ENCODE data around the gene DHRSX.

DHRSX gene

DNA sequence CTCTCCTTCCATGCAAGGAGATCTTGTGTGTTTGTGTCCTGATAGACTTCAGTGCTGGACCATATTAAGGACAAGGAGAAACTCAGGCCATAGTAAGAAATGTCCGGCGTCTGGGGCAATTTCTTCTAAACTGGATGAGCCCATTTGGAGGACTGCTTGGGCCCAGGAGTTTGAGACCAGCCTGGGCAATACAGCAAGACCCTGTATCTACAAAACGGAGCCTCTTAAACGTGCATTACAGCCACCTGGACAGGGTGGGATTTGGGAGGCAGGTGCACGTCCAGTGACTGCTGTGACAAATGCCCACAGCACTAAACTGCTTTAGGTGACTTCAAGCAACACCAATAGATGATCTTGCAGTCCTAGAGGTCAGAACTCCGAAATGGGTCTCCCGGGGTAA, 311.9 kb downstream of the DHRSX start:
- TF ChIP-seq, protein P1, sequence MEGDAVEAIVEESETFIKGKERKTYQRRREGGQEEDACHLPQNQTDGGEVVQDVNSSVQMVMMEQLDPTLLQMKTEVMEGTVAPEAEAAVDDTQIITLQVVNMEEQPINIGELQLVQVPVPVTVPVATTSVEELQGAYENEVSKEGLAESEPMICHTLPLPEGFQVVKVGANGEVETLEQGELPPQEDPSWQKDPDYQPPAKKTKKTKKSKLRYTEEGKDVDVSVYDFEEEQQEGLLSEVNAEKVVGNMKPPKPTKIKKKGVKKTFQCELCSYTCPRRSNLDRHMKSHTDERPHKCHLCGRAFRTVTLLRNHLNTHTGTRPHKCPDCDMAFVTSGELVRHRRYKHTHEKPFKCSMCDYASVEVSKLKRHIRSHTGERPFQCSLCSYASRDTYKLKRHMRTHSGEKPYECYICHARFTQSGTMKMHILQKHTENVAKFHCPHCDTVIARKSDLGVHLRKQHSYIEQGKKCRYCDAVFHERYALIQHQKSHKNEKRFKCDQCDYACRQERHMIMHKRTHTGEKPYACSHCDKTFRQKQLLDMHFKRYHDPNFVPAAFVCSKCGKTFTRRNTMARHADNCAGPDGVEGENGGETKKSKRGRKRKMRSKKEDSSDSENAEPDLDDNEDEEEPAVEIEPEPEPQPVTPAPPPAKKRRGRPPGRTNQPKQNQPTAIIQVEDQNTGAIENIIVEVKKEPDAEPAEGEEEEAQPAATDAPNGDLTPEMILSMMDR (IDR thresholded peaks at IDR 0.05; ENCODE audit: control extremely low read depth, extremely low read depth, low read depth, missing control alignments) = no peak
- no peak for DNase-seq (ENCODE audit: extremely low spot score)
- CTCF ChIA-PET = no interaction called here
- POLR2A ChIA-PET = no interaction called here

DNA sequence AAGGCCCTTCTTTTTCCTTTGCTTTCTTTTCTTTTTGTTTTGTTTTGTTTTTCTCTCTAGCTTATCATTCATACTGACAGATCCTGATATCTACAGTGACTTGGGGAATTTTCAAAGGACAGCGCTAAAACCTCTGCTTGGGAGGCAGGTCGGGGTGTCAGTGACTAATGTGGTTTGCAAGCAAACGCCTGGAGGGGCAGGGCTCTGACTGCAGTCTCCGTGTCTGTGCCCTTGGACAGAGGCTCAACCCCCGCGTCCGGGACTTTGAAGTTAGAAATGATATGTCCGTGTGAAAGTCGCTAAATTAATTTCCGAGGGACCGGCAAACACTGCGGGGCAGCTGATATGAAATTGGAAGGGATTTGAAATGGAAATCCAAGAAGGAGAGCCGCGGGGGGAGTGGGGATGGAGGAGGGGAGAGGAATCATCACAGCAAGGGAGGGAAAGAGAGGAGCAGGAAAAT, 312.4 kb downstream of the DHRSX start:
- POLR2A ChIA-PET = no interaction called here
- TF ChIP-seq, protein P1 (IDR thresholded peaks at IDR 0.05; ENCODE audit: control extremely low read depth, extremely low read depth, low read depth, missing control alignments) = no peak
- CTCF ChIA-PET = no interaction called here
- DNase-seq (ENCODE audit: extremely low spot score) = no peak

DNA sequence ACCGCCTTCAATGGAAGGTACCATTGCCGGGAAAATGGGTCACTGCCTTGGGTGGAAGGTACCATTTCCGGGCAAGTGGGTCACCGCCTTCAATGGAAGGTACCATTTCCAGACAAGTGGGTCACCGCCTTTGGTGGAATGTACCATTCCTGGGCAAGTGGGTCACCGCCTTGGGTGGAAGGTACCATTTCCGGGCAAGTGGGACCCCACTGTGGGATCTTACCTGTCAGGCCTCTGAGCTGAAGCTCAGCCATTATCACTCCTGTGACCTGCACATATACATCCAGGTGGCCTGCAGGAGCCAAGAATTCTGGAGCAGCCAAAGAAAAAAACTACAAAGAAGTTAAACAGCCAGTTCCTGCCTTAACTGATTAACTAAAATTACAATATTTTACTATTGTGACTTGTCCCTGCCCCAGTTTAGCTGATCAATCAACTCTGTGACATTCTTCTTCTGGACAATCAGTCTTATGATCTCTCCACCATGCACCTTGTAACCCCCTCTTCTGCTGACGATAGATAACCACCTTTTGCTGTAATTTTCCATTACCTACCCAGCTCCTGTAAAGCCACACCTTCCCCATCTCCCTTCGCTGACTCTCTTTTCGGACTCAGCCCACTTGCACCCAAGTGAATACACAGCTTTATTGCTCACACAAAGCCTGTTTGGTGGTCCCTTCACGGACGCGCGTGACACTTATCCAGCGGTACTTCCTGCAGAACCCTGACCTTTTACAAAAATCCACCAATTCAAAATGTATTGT, 313.2 kb downstream of the DHRSX start:
- ChIA-PET CTCF (no interaction called here), POLR2A (no interaction called here)
- TF ChIP-seq, protein P1 (IDR thresholded peaks at IDR 0.05; ENCODE audit: control extremely low read depth, extremely low read depth, low read depth, missing control alignments) = no peak
- no peak for DNase-seq (ENCODE audit: extremely low spot score)

DNA sequence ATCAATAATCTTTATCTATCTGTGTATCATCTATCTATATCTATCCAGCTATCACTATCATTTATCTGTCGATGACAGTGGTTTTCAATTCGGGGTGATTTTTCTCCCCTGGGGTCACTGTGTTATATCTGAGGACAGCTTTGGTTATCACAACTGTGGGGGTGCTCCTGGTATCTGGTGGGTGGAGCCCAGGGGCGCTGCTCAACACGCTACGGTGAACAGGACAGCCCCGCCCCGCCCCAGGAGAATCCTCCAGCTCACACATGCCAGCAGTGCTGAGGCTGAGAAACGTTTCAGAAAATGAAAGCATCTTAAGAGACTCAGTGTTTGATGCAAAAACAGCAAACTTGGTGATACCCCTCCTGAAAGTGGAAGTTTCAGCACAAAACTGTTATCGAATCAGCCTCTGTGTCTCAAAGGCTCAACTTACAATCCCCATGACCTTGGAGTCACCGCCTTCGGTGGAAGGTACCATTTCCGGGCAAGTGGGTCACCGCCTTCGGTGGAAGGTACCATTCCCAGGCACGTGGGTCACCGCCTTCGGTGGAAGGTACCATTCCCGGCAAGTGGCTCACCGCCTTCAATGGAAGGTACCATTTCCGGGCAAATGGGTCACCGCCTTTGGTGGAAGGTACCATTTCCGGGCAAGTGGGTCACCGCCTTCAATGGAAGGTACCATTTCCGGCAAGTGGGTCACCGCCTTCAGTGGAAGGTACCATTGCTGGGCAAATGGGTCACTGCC, 315.3 kb downstream of the DHRSX start:
- no peak for DNase-seq (ENCODE audit: extremely low spot score)
- ChIA-PET CTCF (no interaction called here), POLR2A (no interaction called here)
- TF ChIP-seq, protein P1 (IDR thresholded peaks at IDR 0.05; ENCODE audit: control extremely low read depth, extremely low read depth, low read depth, missing control alignments) = no peak

DNA sequence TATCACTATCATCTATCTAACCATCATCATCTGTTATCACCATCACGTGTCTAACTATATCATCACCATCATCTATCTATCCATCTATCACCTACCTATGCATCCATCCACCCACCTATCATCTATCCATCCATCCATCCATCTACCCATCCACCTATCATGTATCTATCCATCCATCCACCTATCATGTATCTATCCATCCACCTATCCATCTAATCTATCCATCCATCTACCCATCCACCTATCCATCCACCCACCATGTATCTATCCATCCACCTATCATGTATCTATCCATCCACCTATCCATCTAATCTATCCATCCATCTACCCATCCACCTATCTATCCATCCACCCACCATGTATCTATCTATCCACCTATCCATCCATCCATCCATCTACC, 316.7 kb downstream of the DHRSX start:
- POLR2A ChIA-PET = no interaction called here
- CTCF ChIA-PET = no interaction called here
- TF ChIP-seq, protein P1 (IDR thresholded peaks at IDR 0.05; ENCODE audit: control extremely low read depth, extremely low read depth, low read depth, missing control alignments) = no peak
- no peak for DNase-seq (ENCODE audit: extremely low spot score)

DNA sequence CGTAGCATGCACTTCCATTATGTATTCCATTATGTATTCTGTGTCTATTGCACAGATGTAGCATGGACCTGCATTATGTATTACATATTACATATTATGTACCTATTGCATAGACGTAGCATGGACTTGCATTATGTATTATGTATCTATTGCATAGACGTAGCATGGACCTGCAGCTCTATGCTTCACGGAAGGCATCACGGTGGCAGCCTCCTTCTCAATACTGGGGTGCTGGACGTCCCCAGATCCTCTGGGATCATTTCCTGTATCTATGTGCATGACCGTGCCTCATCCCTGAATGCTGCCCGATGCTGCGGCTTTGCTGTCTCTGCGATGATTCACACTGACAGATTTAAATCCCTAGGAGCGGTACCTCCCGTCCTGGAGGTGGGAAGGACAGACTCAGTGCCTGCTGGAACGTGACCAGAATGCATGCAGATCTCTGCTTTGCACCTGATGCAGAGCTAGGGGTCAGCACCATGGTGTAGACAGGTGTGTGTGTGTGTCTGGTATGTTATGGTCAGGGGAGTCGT, 317.5 kb downstream of the DHRSX start:
- POLR2A ChIA-PET = no interaction called here
- CTCF ChIA-PET = no interaction called here
- TF ChIP-seq, protein P1 (IDR thresholded peaks at IDR 0.05; ENCODE audit: control extremely low read depth, extremely low read depth, low read depth, missing control alignments) = no peak
- no peak for DNase-seq (ENCODE audit: extremely low spot score)

Data from GM10248 (cell line).